Effector memory CD4-positive, alpha-beta T cell (primary cell): ENCODE measurements around the gene FA2H.
A peak's percentile ranks its signal among the peaks of the same experiment; 100 is the strongest.

Experiments
- DNase-seq, 3 donors: peaks; one replicate each; pipeline ENCODE4 v3.0.0-alpha.2; 2020
- H3K27ac ChIP-seq: 2 replicates; pipeline ENCODE4 v1.7.0; 2013; ENCODE audit warnings: mild to moderate bottlenecking, low read length, moderate library complexity; ENCODE audit not compliant: insufficient read depth, poor library complexity, severe bottlenecking
- H3K27me3 ChIP-seq: replicated peaks from 2 replicates; pipeline ENCODE4 v1.7.0; 2013; ENCODE audit warnings: mild to moderate bottlenecking, low read length; ENCODE audit not compliant: insufficient read depth, control insufficient read depth, poor library complexity, severe bottlenecking
- H3K36me3 ChIP-seq: 2 replicates; pipeline ENCODE4 v1.7.0; 2013; ENCODE audit warnings: mild to moderate bottlenecking, low read length, moderate library complexity; ENCODE audit not compliant: control insufficient read depth, insufficient read depth
- H3K4me1 ChIP-seq: 2 replicates; pipeline ENCODE4 v1.7.0; 2013; ENCODE audit warnings: low read length, mild to moderate bottlenecking; ENCODE audit not compliant: control insufficient read depth, insufficient read depth, poor library complexity, severe bottlenecking
- H3K4me3 ChIP-seq: 2 replicates; pipeline ENCODE4 v1.7.0; 2013; ENCODE audit warnings: low read length, low read depth, mild to moderate bottlenecking; ENCODE audit not compliant: insufficient read depth, poor library complexity, severe bottlenecking
- H3K9me3 ChIP-seq: 2 replicates; pipeline ENCODE4 v1.7.0; 2013; ENCODE audit warnings: mild to moderate bottlenecking, low read length, moderate library complexity; ENCODE audit not compliant: control insufficient read depth

Gene FA2H

DNA sequence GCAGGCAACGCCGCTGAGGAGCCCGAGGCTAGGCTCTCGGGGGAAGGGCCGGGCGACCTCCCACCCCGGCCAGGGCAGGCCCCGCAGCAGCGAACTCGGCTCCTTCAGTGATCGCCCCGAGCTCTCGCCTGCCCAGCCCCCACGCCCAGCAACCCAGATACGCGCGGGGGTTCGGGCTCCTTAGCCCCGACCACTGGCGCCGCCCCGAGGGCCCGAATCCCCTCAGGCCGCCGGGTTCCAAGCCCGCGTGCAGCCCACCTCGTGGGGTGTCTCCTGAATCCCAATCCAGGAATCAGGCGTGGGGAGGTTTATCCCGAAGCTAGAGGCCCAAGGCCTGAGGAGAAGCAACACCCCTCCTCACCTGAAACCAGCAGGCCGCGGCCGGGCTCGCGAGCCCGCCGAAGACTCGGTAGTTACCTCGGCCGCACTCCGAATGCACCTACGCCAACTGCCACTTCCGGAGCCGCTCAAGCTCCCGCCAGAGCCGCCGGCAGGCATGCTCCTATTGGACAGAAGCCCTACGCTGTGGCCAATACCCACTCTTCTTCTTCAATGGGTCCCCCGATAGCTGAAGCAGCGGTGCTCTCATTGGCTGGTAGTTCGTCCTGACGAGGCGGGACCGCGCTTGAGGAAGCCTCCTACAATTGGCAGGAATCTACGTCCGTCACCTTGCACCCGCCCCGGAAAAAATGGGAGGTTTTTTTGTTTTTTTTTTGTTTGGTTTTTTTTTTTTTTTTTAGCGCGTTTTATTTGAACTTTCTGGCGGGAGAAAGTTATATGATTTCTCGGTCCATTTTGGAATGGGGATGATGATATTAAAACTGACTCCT, 108.0 kb downstream of the FA2H start, which contains the start of gene RFWD3:
Gene RFWD3 (minus strand): TSS at position 453 of the 830 bp plus-strand sequence. CDS start 5,428 bp downstream, outside the sequence.
- peak within 1 kb of the TSS; percentile 87 for H3K27ac ChIP-seq
- peak; percentile 96 to 98 (median 96) for DNase-seq
- H3K27me3 ChIP-seq = no peaks in the 10 kb centered on the region
- H3K36me3 ChIP-seq = peaks cover 16% of the 10 kb centered on the region
- H3K9me3 ChIP-seq = no peaks in the 10 kb centered on the region
- peak within 1 kb of the TSS; percentile 94 for H3K4me3 ChIP-seq
- peaks cover 20% of the 10 kb centered on the region for H3K4me1 ChIP-seq

- peaks cover 15% of the 10 kb centered on the region for H3K36me3 ChIP-seq
- H3K4me1 ChIP-seq = peaks cover 20% of the 10 kb centered on the region
- H3K27me3 ChIP-seq = no peaks in the 10 kb centered on the region
- peak overlapping the region; percentile 94 for H3K4me3 ChIP-seq
- no peaks in the 10 kb centered on the region for H3K9me3 ChIP-seq
- peak overlapping the region; percentile 87 for H3K27ac ChIP-seq
- DNase-seq = no peak
Observed at GRCh38 chr16:74666010-74666421, 108.6 kb downstream of the FA2H start.
